Esophagus squamous epithelium (tissue), 5 donors: ENCODE measurements around the gene ZNF747. TPM values are rescaled to one million over a fixed set of nuclear protein-coding genes. Genes with fewer than 3 reads are reported as not detected.

Source experiments
- DNase-seq: peaks from one replicate; lab custom pipeline; 2025; lab: John Stamatoyannopoulos, UW
- H3K27ac ChIP-seq, 4 donors: fragments of 200-600 bp; sonication (generic); one replicate each; pipeline ENCODE4 v1.5.1; 2016 to 2019; ENCODE audit warnings: mild to moderate bottlenecking in 1 of 4
- H3K27me3 ChIP-seq, 4 donors: fragments of 200-600 bp; sonication (generic); 1 replicate in 3 of 4; 2 replicates in 1 of 4; pipeline versions ENCODE4 v1.5.1 to v1.6.0; 2017 to 2021; ENCODE audit warnings: antibody characterized with exemption in 1 of 4
- H3K36me3 ChIP-seq, 3 donors: fragments of 200-600 bp; sonication (generic); one replicate each; pipeline ENCODE4 v1.5.1; 2016 to 2019
- H3K4me1 ChIP-seq, 3 donors: fragments of 200-600 bp; sonication (generic); one replicate each; pipeline ENCODE4 v1.5.1; 2017 to 2019
- H3K4me3 ChIP-seq, 4 donors: fragments of 200-600 bp; sonication (generic); 1 replicate in 3 of 4; 2 replicates in 1 of 4; pipeline ENCODE4 v1.5.1; 2016 to 2019; ENCODE audit warnings: mild to moderate bottlenecking in 2 of 4, moderate library complexity in 1 of 4
- H3K9me3 ChIP-seq, 3 donors: fragments of 200-600 bp; sonication (generic); one replicate each; pipeline ENCODE4 v1.5.1; 2016 to 2019
- CTCF ChIP-seq, 6 experiments: fragments of 450-650 bp in 4 of 6; fragments of 200-600 bp in 2 of 6; sonication (generic) in 2 of 6; IDR thresholded peaks; one replicate each; pipeline ENCODE4 v1.5.1; 2016 to 2019; ENCODE audit warnings: antibody characterized with exemption in 6 of 6, mild to moderate bottlenecking in 4 of 6, moderate library complexity in 4 of 6
- POLR2A ChIP-seq, 4 donors: fragments of 450-650 bp; IDR thresholded peaks; one replicate each; pipeline ENCODE4 v1.6.1; 2017; ENCODE audit warnings: antibody characterized with exemption in 4 of 4, mild to moderate bottlenecking in 4 of 4, moderate library complexity in 3 of 4
- WGBS, 2 donors: methylation state at CpG; one replicate each; pipeline ENCODE4 v1.1.5; 2018; 5-methylcytosine and 5-hydroxymethylcytosine counted together
- intact Hi-C: fragments of 100-400 bp; cut with DNase I; formaldehyde crosslinking; loops from one replicate; pipeline ENCODE4 v1.15.0; 2022
- total RNA-seq, 4 donors: library from RNA; depleted of rRNA; stranded (reverse); fragments of >200 nt; gene quantifications; one replicate each; pipeline ENCODE4 v1.1.0, GENCODE V29; 2016
- donor health status: DM: yes; HTN: yes; CAD: no.

The ZNF747 gene
- total RNA-seq, 4 donors from 2014 or later = 7.2 to 12.4 (median 8.3) TPM

- no peaks in the 10 kb centered on the region for H3K9me3 ChIP-seq
Measured at GRCh38 chr16:30527635-30528178, 7.0 kb downstream of the ZNF747 start.

GRCh38 chr16:30526823-30527634 lies 7.6 kb downstream of the ZNF747 start:
- H3K9me3 ChIP-seq = no peaks in the 10 kb centered on the region
- intact Hi-C loops = loop anchor here (5.0 kb wide), 1 partner anchor 80 kb away; the partner anchor contains the start of gene SEPHS2
- H3K4me1 ChIP-seq = peaks cover 16 to 58% (median 17%) of the 10 kb centered on the region in 3 donors
- TF ChIP-seq CTCF (IDR thresholded peaks at IDR 0.05) (peak; percentile 8 to 37 (median 30)), POLR2A (IDR thresholded peaks at IDR 0.05) (peak in 2 of 4 donors; percentile 54 to 57)
- peak overlapping the region; percentile 71 to 92 (median 82) for H3K4me3 ChIP-seq
- peak overlapping the region; percentile 93 to 100 (median 96) for H3K27ac ChIP-seq
- WGBS, 2 donors = 1% methylated on average over 28 of the region's 79 CpGs; no CpG with 5 or more reads in 1 of the 2 donors
- H3K27me3 ChIP-seq = no peaks in the 10 kb centered on the region
- DNase-seq = peak; percentile 88
- peaks cover 0 to 32% (median 3%) of the 10 kb centered on the region in 3 donors for H3K36me3 ChIP-seq

More at GRCh38 chr16:30527635-30528178, 7.0 kb downstream of the ZNF747 start:
- intact Hi-C loops = loop anchor here (5.0 kb wide), 1 partner anchor 80 kb away; the partner anchor contains the start of gene SEPHS2
- H3K27ac ChIP-seq = peak overlapping the region; percentile 93 to 100 (median 96)
- H3K27me3 ChIP-seq = no peaks in the 10 kb centered on the region
- DNase-seq = no peak
- peak in 1 of 6 experiments; percentile 3 for TF ChIP-seq CTCF (IDR thresholded peaks at IDR 0.05)
- TF ChIP-seq POLR2A (IDR thresholded peaks at IDR 0.05) = no peak
- H3K4me3 ChIP-seq = peak overlapping the region; percentile 71 to 92 (median 82)
- peaks cover 16 to 64% (median 17%) of the 10 kb centered on the region in 3 donors for H3K4me1 ChIP-seq
- WGBS, 2 donors = 4 to 11% methylated on average over 11 to 13 of the region's 14 CpGs
- peaks cover 6 to 39% (median 10%) of the 10 kb centered on the region in 3 donors for H3K36me3 ChIP-seq

- intact Hi-C loops = loop anchor here (5.0 kb wide), 1 partner anchor 79 kb away; the partner anchor contains the start of gene SEPHS2
- TF ChIP-seq CTCF (IDR thresholded peaks at IDR 0.05) (no peak), POLR2A (IDR thresholded peaks at IDR 0.05) (no peak)
- H3K4me3 ChIP-seq = peak within 1 kb of the TSS; percentile 71 to 92 (median 82)
- H3K27me3 ChIP-seq = no peaks in the 10 kb centered on the region
- no peak for DNase-seq
- H3K9me3 ChIP-seq = no peaks in the 10 kb centered on the region
- peaks cover 0 to 24% (median 0%) of the 10 kb centered on the region in 3 donors for H3K36me3 ChIP-seq
- peaks cover 16 to 57% (median 17%) of the 10 kb centered on the region in 3 donors for H3K4me1 ChIP-seq
- 0% methylated on average over 7 of the region's 73 CpGs; no CpG with 5 or more reads in 1 of the 2 donors for WGBS, 2 donors
- peak within 1 kb of the TSS; percentile 93 to 100 (median 96) for H3K27ac ChIP-seq
Measured at GRCh38 chr16:30526137-30526822, 8.4 kb downstream of the ZNF747 start, which contains the start of gene ZNF768. Gene ZNF768, minus strand, starts transcription at chr16:30526566. Its CDS starts 153 bp downstream, at chr16:30526413.

- Histone ChIP-seq H3K36me3 (peaks cover 0 to 19% (median 0%) of the 10 kb centered on the region in 3 donors), H3K4me1 (peaks cover 16 to 57% (median 17%) of the 10 kb centered on the region in 3 donors), H3K27ac (peak overlapping the region; percentile 93 to 100 (median 96)), H3K27me3 (no peaks in the 10 kb centered on the region), H3K4me3 (peak overlapping the region; percentile 71 to 92 (median 82)), H3K9me3 (no peaks in the 10 kb centered on the region)
- DNase-seq = no peak
- 0 to 14% methylated on average over 1 to 2 of the region's 4 CpGs for WGBS, 2 donors
- intact Hi-C loops = loop anchor here (5.0 kb wide), 1 partner anchor 78 kb away; the partner anchor contains the start of gene SEPHS2
- TF ChIP-seq CTCF (IDR thresholded peaks at IDR 0.05) = no peak
Measured at GRCh38 chr16:30525844-30526136, 8.9 kb downstream of the ZNF747 start.
